ENCODE data around the gene PILRA. TPM values are rescaled to one million over a fixed set of nuclear protein-coding genes. Genes with fewer than 3 reads are reported as not detected.
"Not testable (repeated sequence)": the region's sequence is repeated elsewhere in the genome, so short reads cannot be mapped to it uniquely, and the experiment has no call there.

PILRA gene
- total and polyA plus RNA-seq, 4 donors: 9.9 to 122 (median 27.5) TPM

- no peak for DNase-seq
- TF ChIP-seq CTCF (IDR thresholded peaks at IDR 0.05; ENCODE audit: control extremely low read depth, extremely low read depth): no peak
- no peaks in the 10 kb centered on the region for H3K27me3 ChIP-seq (ENCODE audit: control insufficient read depth in 3 of 3, insufficient read depth in 3 of 3, low read length in 2 of 3)
- H3K36me3 ChIP-seq (ENCODE audit: control insufficient read depth in 4 of 4, insufficient read depth in 4 of 4, low read length in 4 of 4): peaks cover 0 to 1% (median 0%) of the 10 kb centered on the region in 4 donors
- no peak for ATAC-seq (ENCODE audit: insufficient read depth, low FRiP score)
- H3K9me3 ChIP-seq (ENCODE audit: control insufficient read depth in 4 of 4, insufficient read depth in 3 of 4, low read length in 3 of 4): no peaks in the 10 kb centered on the region
- peaks cover 0 to 1% (median 0%) of the 10 kb centered on the region in 5 donors for H3K4me1 ChIP-seq (ENCODE audit: control insufficient read depth in 5 of 5, insufficient read depth in 5 of 5, low read length in 5 of 5)
- no peak overlapping the region for H3K4me3 ChIP-seq
- H3K27ac ChIP-seq (ENCODE audit: low read depth in 1 of 2, low read length in 1 of 2): peak overlapping the region in 1 of 2 donors; percentile 71
- H3K9ac ChIP-seq (ENCODE audit: insufficient read depth in 1 of 2, low read length in 2 of 2): no peak overlapping the region
- 40 to 65% methylated on average over 4 of the region's 4 CpGs for WGBS, 2 donors
These were observed 6.9 kb downstream of the PILRA start for GRCh38 chr7:100380196-100380595.

- H3K27me3 ChIP-seq (ENCODE audit: control insufficient read depth in 3 of 3, insufficient read depth in 3 of 3, low read length in 2 of 3); H3K4me1 ChIP-seq (ENCODE audit: control insufficient read depth in 5 of 5, insufficient read depth in 5 of 5, low read length in 5 of 5); H3K9ac ChIP-seq (ENCODE audit: insufficient read depth in 1 of 2, low read length in 2 of 2); H3K27ac ChIP-seq (ENCODE audit: low read depth in 1 of 2, low read length in 1 of 2); H3K36me3 ChIP-seq (ENCODE audit: control insufficient read depth in 4 of 4, insufficient read depth in 4 of 4, low read length in 4 of 4); DNase-seq; ATAC-seq (ENCODE audit: insufficient read depth, low FRiP score); H3K9me3 ChIP-seq (ENCODE audit: control insufficient read depth in 4 of 4, insufficient read depth in 3 of 4, low read length in 3 of 4); H3K4me3 ChIP-seq: not testable (repeated sequence)
- 78 to 92% methylated on average over 35 to 49 of the region's 49 CpGs for WGBS, 2 donors
These were observed 8.4 kb downstream of the PILRA start for GRCh38 chr7:100381531-100382233.

GRCh38 chr7:100382234-100382853 is 9.1 kb downstream of the PILRA start:
- not testable (repeated sequence) for H3K36me3 ChIP-seq (ENCODE audit: control insufficient read depth in 4 of 4, insufficient read depth in 4 of 4, low read length in 4 of 4); ATAC-seq (ENCODE audit: insufficient read depth, low FRiP score); H3K4me1 ChIP-seq (ENCODE audit: control insufficient read depth in 5 of 5, insufficient read depth in 5 of 5, low read length in 5 of 5); H3K9me3 ChIP-seq (ENCODE audit: control insufficient read depth in 4 of 4, insufficient read depth in 3 of 4, low read length in 3 of 4); H3K4me3 ChIP-seq; H3K27ac ChIP-seq (ENCODE audit: low read depth in 1 of 2, low read length in 1 of 2); DNase-seq; H3K27me3 ChIP-seq (ENCODE audit: control insufficient read depth in 3 of 3, insufficient read depth in 3 of 3, low read length in 2 of 3); H3K9ac ChIP-seq (ENCODE audit: insufficient read depth in 1 of 2, low read length in 2 of 2)
- WGBS, 2 donors: 69 to 80% methylated on average over 8 of the region's 8 CpGs

GRCh38 chr7:100384628-100385294 is 11.5 kb downstream of the PILRA start:
- Histone ChIP-seq H3K9ac (ENCODE audit: insufficient read depth in 1 of 2, low read length in 2 of 2) (no peak overlapping the region), H3K36me3 (ENCODE audit: control insufficient read depth in 4 of 4, insufficient read depth in 4 of 4, low read length in 4 of 4) (no peaks in the 10 kb centered on the region), H3K4me1 (ENCODE audit: control insufficient read depth in 5 of 5, insufficient read depth in 5 of 5, low read length in 5 of 5) (peaks cover 0 to 2% (median 0%) of the 10 kb centered on the region in 5 donors), H3K27ac (ENCODE audit: low read depth in 1 of 2, low read length in 1 of 2) (no peak overlapping the region), H3K9me3 (ENCODE audit: control insufficient read depth in 4 of 4, insufficient read depth in 3 of 4, low read length in 3 of 4) (no peaks in the 10 kb centered on the region), H3K4me3 (no peak overlapping the region), H3K27me3 (ENCODE audit: control insufficient read depth in 3 of 3, insufficient read depth in 3 of 3, low read length in 2 of 3) (peaks cover 0 to 3% (median 0%) of the 10 kb centered on the region in 3 donors)
- TF ChIP-seq CTCF (IDR thresholded peaks at IDR 0.05; ENCODE audit: control extremely low read depth, extremely low read depth): no peak
- WGBS, 2 donors: 62 to 65% methylated on average over 6 of the region's 6 CpGs
- ATAC-seq (ENCODE audit: insufficient read depth, low FRiP score): no peak
- DNase-seq: no peak
